Raji (cell line): ENCODE data around the gene PVALEF.

Experiments used
- POLR2A ChIP-seq: IDR thresholded peaks from 2 replicates; pipeline ENCODE4 v1.6.1; 2011; ENCODE audit warnings: low read depth, low read length, control low read depth; ENCODE audit not compliant: insufficient read depth

Gene PVALEF

GRCh38 chr17:81162491-81162890, 2.8 kb upstream of the PVALEF start:
- TF ChIP-seq POLR2A, result no peak

GRCh38 chr17:81163051-81163695, 2.1 kb upstream of the PVALEF start:
- no peak for TF ChIP-seq POLR2A

- no peak for TF ChIP-seq POLR2A
These were observed 1.5 kb upstream of the PVALEF start for GRCh38 chr17:81163703-81164370.

- TF ChIP-seq POLR2A, result no peak
These were observed 699 bp upstream of the PVALEF start for GRCh38 chr17:81164371-81165245.

- no peak for TF ChIP-seq POLR2A
These were observed 756 bp downstream of the PVALEF start, which contains the start of gene AATK for GRCh38 chr17:81166033-81166492. AATK (minus strand) TSS chr17:81166221; CDS start chr17:81165992, 229 bp downstream.

GRCh38 chr17:81167194-81167524, 1.9 kb downstream of the PVALEF start:
- TF ChIP-seq POLR2A, result no peak

GRCh38 chr17:81167638-81168037, 2.3 kb downstream of the PVALEF start:
- no peak for TF ChIP-seq POLR2A

GRCh38 chr17:81169870-81170309, 4.6 kb downstream of the PVALEF start:
- TF ChIP-seq POLR2A, result no peak

- TF ChIP-seq POLR2A, result no peak
These were observed 5.6 kb downstream of the PVALEF start for GRCh38 chr17:81170727-81171494.

GRCh38 chr17:81171941-81172340, 6.6 kb downstream of the PVALEF start:
- TF ChIP-seq POLR2A, result no peak

GRCh38 chr17:81173052-81173761, 7.9 kb downstream of the PVALEF start:
- TF ChIP-seq POLR2A, result no peak

- TF ChIP-seq POLR2A, result no peak
These were observed 8.5 kb downstream of the PVALEF start for GRCh38 chr17:81173762-81174155.

- TF ChIP-seq POLR2A, result no peak
These were observed 11.4 kb downstream of the PVALEF start for GRCh38 chr17:81176666-81177065.
